Hematopoietic multipotent progenitor cell treated with erythropoietin and hydrocortisone succinate and interleukin-3 and kit ligand, for 17 days (in vitro differentiated cells): ENCODE measurements around the gene TLL1.

Experiments
- DNase-seq: peaks from one replicate; pipeline ENCODE4 v3.0.0-alpha.2; 2015; ENCODE audit warnings: low spot score

The TLL1 gene

DNA sequence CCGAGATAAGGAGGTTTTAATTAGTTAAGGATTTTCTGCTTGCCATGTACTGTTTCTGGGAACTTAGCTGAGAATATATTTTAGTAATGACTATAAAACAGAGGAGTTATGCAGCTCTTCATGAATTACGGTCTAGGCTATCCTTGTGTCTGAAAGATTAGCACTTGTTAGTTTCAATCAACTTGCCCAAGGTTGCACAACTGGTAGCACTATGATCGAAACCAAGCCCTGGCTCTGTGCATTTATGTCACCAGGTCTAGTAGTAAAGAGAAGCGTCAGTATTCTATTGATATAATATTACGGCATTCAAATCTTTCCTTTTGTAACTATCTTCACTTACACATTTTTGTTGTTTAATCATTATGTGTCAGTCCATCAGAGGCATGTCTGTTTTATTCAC, 176.0 kb downstream of the TLL1 start:
- DNase-seq, result no peak

- no peak for DNase-seq
Measured at GRCh38 chr4:166064721-166065120, 191.7 kb downstream of the TLL1 start.

GRCh38 chr4:166065324-166065723, 192.3 kb downstream of the TLL1 start:
- no peak for DNase-seq

GRCh38 chr4:166066936-166067335, 193.9 kb downstream of the TLL1 start:
- no peak for DNase-seq

DNA sequence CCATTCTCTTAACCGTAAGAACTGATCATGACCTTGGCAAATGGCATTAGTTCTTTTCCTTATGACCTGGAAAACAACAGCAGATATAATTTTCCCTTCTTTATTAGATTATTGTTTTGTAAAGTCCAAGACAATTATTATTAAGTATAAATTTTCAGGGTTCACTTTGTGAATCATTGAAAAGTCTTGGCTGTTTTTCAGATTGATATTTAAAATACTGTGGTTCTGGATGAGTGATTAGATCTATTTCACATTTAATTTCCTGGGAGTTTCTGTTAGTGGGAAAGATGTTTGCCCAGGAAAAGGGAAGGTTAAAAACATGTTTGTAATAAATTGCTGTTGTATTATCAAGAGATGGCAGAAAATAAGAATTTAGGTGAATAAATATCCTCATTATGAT, 194.9 kb downstream of the TLL1 start:
- no peak for DNase-seq

DNA sequence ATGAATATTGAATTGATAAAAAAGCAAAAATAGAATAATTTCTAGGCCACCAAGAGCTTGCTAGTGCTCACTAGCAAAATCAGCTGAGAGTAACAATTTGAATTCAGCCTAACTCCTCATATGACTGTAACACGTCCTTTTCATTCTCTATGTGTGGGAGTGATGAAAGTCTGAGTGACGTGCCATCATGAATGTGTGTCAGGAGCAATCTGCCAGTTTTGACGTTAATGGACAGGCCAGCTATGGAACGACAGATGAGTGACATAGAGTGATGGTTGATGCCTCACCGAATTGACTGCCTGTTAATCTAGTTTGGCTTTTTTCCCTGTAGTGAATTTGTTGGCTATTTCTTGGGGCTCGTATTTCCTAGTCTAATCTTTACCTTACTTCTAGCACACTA, 200.7 kb downstream of the TLL1 start:
- DNase-seq, result no peak

- no peak for DNase-seq
Measured at GRCh38 chr4:166075599-166075998, 202.6 kb downstream of the TLL1 start.

DNA sequence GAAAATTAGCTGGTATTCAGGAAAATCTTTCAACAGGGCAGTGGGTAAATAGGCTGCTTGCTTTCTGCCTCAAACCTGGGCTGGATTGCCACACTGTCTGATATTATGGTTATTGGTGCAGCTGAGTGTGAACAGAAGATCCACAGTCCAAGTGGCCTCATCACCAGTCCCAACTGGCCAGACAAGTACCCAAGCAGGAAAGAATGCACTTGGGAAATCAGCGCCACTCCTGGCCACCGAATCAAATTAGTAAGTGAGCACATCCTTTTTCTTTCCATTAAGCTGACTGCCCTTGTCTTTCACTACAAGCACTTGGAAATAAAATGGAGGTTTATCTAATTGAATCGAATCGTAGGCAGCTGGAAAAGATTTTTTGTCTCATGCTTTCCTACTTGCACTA, 204.7 kb downstream of the TLL1 start:
- no peak for DNase-seq

DNA sequence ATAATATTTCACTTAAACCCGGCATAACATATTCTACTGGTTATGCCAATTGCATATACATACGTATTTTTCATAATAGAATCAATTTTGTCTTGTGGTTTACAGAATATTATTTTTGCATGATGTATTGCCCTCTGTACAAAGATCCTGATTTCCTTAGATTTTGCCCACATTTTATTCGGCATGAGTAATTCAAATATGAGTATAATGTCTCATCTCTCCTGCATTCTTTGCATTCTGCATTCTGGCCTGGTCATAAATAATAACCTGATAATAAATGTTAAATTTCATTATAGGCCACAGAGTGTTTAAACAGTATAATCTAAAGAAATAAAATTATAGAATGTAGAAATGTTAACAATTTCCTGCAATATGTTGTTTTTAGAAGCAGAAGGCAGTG, 205.3 kb downstream of the TLL1 start:
- DNase-seq, result no peak

GRCh38 chr4:166078955-166079354, 205.9 kb downstream of the TLL1 start:
- DNase-seq, result no peak

GRCh38 chr4:166087569-166087968, 214.5 kb downstream of the TLL1 start:
- no peak for DNase-seq

- no peak for DNase-seq
Measured at GRCh38 chr4:166088576-166088975, 215.5 kb downstream of the TLL1 start.

DNA sequence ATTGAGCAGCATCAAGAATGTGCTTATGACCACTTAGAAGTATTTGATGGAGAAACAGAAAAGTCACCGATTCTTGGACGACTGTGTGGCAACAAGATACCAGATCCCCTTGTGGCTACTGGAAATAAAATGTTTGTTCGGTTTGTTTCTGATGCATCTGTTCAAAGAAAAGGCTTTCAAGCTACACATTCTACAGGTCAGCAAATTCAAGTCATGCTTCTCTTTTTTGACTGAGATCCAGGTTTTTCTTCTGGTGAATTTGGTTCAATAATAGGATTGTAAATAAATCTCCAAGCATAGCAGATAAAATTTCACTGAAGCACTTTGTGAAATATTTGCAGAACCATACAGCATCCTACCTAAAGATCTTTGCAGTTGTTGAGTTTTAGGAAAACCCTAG, 218.1 kb downstream of the TLL1 start:
- no peak for DNase-seq

GRCh38 chr4:166091912-166092510, 219.0 kb downstream of the TLL1 start:
- DNase-seq, result peak; percentile 6

DNA sequence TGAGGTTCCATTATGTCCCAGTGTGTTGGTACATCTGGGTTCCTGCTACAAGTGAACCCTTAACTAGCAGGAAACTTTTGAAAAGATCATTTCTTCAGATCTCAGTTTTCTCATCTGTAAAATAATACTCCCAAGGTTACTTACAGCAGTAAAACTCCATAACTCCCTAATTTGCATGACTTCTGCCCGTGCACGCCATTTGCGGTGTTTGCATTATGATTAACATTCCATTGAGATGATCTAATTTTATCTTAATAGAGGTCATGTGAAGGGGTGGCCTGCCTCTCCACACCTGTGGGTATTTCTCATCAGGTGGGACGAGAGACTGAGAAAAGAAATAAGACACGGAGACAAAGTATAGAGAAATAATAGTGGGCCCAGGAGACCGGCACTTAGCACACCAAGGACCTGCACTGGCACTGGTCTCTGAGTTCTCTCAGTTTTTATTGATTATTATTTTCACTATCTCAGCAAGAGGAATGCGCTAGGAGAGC, 219.8 kb downstream of the TLL1 start:
- no peak for DNase-seq

DNA sequence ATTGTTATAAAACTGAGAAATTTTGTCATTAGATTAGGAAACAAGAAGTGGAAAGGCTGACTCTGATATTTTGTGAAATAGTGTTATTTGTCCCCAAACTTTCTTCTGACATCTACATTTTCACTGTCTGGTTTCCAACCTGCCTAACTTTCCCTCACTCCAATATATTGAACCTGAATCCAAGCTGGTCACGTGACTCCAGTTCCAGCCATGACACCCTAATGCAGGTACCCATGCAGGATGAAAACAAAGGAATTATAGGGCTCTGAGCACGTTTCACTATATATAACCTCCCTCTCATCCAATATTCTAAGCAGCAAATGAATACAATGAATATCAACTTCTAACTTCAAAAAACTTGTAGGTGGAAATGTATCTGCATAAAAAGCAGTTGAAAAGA, 231.6 kb downstream of the TLL1 start:
- no peak for DNase-seq

DNA sequence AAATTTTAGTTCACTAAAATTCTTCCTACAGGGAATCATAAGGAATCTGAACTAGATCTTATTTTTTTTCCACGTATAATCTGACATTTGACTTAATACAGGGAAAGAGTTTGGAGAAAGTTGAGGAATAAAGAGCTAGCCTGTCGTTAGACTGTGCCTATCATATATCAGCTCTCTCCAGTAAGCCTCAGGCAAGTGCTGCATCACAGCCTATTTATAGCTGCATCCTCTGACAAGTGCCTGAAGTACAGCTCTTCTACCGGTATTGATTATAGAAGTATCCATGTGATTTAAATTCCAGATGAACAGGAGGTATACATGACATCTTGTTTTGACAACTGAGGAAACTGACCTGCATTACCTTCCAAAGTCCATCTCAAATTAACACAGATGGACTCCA, 248.9 kb downstream of the TLL1 start:
- no peak for DNase-seq

- no peak for DNase-seq
Measured at GRCh38 chr4:166123546-166123945, 250.5 kb downstream of the TLL1 start.

DNA sequence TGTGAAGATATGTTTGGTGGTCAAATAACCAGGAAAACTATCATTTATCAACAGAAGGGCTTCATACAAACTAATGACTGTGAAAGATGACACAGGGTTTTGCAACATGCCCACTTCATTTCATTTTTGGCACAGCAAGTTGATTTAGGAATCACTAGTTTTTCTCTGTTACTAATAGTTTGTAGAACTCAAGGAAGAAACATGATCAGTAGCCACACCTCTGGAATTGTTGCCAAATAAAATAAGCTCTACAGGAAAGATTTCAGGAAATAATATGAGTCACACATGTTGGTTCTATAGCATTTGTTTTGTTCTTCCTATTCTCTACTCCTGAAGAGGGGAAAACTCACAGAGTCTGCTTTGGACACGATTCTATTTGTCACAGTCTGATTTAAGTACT, 255.4 kb downstream of the TLL1 start:
- no peak for DNase-seq

DNA sequence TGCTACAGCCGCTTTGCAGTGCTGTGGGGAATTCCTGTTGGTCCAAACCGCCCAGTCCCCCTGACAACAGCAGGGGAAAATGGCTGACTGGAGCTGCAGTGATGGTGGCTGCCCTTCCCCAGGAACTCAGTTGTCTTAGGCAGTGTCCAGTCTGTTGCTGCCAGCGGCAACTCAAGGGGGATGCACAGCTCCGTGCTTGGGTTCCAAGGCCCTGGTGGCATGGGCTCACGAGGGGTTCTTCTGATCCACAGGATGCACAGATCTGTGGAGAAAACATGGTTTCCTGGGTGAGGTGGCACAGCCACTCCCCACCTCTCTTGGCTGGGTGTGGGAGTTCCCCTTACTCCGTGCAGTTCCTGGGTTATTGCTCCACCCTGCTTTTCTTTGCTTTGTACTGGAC, 261.2 kb downstream of the TLL1 start:
- no peak for DNase-seq

- DNase-seq, result no peak
Measured at GRCh38 chr4:166140951-166141350, 267.9 kb downstream of the TLL1 start.

DNA sequence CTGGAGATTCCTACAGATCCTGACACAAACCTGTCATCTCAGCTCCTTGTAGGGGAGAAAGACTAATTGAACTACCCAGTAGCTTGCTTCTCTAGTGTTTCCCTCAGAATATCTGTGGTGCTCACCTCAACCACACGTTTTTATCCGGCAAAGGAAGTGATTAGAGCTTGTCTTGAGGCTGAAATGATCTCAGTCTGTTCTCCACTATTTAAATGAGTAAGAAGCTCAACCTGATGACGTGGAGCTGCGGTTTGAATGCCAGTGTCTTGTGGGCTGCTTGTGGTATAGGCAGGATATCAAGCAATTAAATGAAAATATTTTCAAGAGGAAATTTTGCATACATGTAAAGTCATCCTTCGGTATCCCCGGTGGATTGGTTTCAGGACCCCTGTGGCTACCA, 270.2 kb downstream of the TLL1 start:
- DNase-seq, result no peak

DNA sequence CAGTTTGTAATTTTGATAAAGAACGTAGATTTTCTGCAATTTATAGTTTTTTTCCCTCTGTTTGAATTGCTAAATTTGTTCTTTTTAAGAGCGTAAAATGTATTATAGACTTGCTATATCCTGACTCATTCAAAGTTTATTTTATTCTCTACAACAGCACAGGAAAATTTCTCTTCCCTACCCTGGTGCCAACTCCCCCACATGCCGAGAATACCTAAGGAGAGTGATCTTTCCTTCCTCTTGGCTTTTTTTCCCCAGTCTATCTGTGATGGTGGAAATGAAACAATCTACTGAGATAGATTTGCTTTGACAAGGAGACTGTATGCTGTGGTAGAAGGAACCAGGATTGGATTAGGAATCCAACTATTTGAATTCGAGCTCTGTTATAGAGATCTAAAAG, 271.6 kb downstream of the TLL1 start:
- DNase-seq, result no peak

DNA sequence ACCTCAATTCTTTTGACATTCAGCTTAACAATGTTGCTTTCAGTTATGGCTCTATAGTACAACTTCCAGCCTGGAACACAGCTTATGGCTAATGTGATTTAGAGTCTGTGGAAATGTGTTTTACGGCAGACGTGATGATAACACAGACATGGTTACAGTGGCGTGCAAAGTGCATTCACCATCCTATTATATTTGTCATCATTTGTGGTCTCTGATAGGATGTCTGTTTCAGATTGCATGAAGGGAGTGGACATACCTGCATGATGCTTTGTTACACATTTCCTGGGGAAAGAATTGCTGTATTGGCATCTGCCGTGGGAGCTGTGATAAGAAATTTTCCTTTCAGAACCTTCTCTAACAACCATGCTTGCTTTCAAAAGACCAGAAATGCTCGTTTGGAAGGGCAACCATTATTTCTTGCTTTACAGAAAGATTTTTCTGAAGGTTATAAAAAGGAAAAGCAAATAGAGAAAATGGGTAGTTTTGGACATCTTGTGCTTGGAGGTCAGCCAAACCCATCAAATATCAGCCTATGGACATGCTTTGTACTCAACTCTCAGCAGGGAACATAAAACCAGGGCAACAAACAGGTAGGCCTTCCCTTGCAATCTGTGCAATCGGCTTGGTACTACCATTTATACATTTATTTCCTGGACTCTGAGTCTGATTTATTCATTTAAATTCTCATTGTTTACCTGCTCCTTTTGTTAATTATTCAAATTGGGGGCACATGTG, 273.9 kb downstream of the TLL1 start:
- DNase-seq, result no peak
